SK-N-SH treated with all-trans-retinoic acid at 6 μM for 48 hours (cell line): ENCODE data around the gene LSM10.

Experiments
- ATAC-seq: fragments of 200-7000 bp; cut with Tn5 transposase; 3 replicates; pipeline ENCODE4 v1.9.1; 2020; ENCODE audit warnings: mild to moderate bottlenecking, moderate library complexity
- BACH2 ChIP-seq: fragments of 250-450 bp; sonication (Bioruptor Pico); IDR thresholded peaks from 2 replicates; pipeline ENCODE4 v1.9.0; 2021; ENCODE audit warnings: mild to moderate bottlenecking, borderline replicate concordance
- CSDC2 ChIP-seq: fragments of 250-450 bp; sonication (Bioruptor Pico); IDR thresholded peaks from 2 replicates; pipeline ENCODE4 v1.5.0; 2020; ENCODE audit warnings: mild to moderate bottlenecking, moderate library complexity
- ESRRG ChIP-seq: fragments of 250-450 bp; sonication (Bioruptor Pico); IDR thresholded peaks from 2 replicates; pipeline ENCODE4 v1.6.1; 2021; ENCODE audit warnings: mild to moderate bottlenecking
- ISL1 ChIP-seq: fragments of 250-450 bp; sonication (Bioruptor Pico); IDR thresholded peaks from 2 replicates; pipeline ENCODE4 v2.1.2; 2022; ENCODE audit warnings: mild to moderate bottlenecking, moderate library complexity
- OSR1 ChIP-seq: fragments of 250-450 bp; sonication (Bioruptor Pico); IDR thresholded peaks from 2 replicates; pipeline ENCODE4 v1.8.0; 2022; ENCODE audit warnings: moderate library complexity, mild to moderate bottlenecking, inconsistent platforms
- PPARA ChIP-seq: fragments of 250-450 bp; sonication (Bioruptor Pico); IDR thresholded peaks from 2 replicates; pipeline ENCODE4 v1.5.0; 2020; ENCODE audit warnings: mild to moderate bottlenecking, borderline replicate concordance
- RARB ChIP-seq: fragments of 250-450 bp; sonication (Bioruptor Pico); IDR thresholded peaks from 2 replicates; pipeline ENCODE4 v1.8.0; 2021; ENCODE audit warnings: mild to moderate bottlenecking, moderate library complexity
- SNAI2 ChIP-seq: fragments of 250-450 bp; sonication (Bioruptor Pico); IDR thresholded peaks from 2 replicates; pipeline ENCODE4 v1.5.0; 2020; ENCODE audit warnings: mild to moderate bottlenecking, moderate library complexity
- TCF4 ChIP-seq: fragments of 250-450 bp; sonication (Bioruptor Pico); IDR thresholded peaks from 2 replicates; pipeline ENCODE4 v1.8.0; 2021; ENCODE audit warnings: mild to moderate bottlenecking, moderate library complexity, borderline replicate concordance
- ZC3H10 ChIP-seq: fragments of 250-450 bp; sonication (Bioruptor Pico); IDR thresholded peaks from 2 replicates; pipeline ENCODE4 v1.5.1; 2021; ENCODE audit warnings: mild to moderate bottlenecking, moderate library complexity
- ZFP30 ChIP-seq: fragments of 450-650 bp; formaldehyde crosslinking; IDR thresholded peaks from 2 replicates; pipeline ENCODE4 v1.5.0; 2022; ENCODE audit warnings: mild to moderate bottlenecking, moderate library complexity
- ZNF565 ChIP-seq: fragments of 450-650 bp; formaldehyde crosslinking; conservative IDR thresholded peaks from 2 replicates; pipeline ENCODE4 v1.5.0; 2020; ENCODE audit warnings: low read depth, mild to moderate bottlenecking, moderate library complexity
- ZNF8 ChIP-seq: fragments of 450-650 bp; formaldehyde crosslinking; IDR thresholded peaks from 2 replicates; pipeline ENCODE4 v1.5.0; 2020; ENCODE audit warnings: mild to moderate bottlenecking, moderate library complexity
- TF ChIP-seq, protein P1 (sequence below): fragments of 250-450 bp; sonication (Bioruptor Pico); IDR thresholded peaks from 2 replicates; pipeline ENCODE4 v1.8.0; 2020; ENCODE audit warnings: mild to moderate bottlenecking, moderate library complexity, borderline replicate concordance
- TF ChIP-seq, protein P2 (sequence below): fragments of 250-450 bp; sonication (Bioruptor Pico); IDR thresholded peaks from 2 replicates; pipeline ENCODE4 v1.5.1; 2021; ENCODE audit warnings: mild to moderate bottlenecking, moderate library complexity
- TF ChIP-seq, protein P3 (sequence below): fragments of 250-450 bp; sonication (Bioruptor Pico); IDR thresholded peaks from 2 replicates; pipeline ENCODE4 v1.5.0; 2020; ENCODE audit warnings: mild to moderate bottlenecking, moderate library complexity
- TF ChIP-seq, protein P4 (sequence below): fragments of 250-450 bp; sonication (Bioruptor Pico); IDR thresholded peaks from 2 replicates; pipeline ENCODE4 v1.5.1; 2020; ENCODE audit warnings: low read depth, mild to moderate bottlenecking, moderate library complexity
- TF ChIP-seq, protein P5 (sequence below): fragments of 250-450 bp; sonication (Bioruptor Pico); IDR thresholded peaks from 2 replicates; pipeline ENCODE4 v1.8.0; 2021; ENCODE audit warnings: low read depth, mild to moderate bottlenecking, moderate library complexity, borderline replicate concordance

Gene LSM10

DNA sequence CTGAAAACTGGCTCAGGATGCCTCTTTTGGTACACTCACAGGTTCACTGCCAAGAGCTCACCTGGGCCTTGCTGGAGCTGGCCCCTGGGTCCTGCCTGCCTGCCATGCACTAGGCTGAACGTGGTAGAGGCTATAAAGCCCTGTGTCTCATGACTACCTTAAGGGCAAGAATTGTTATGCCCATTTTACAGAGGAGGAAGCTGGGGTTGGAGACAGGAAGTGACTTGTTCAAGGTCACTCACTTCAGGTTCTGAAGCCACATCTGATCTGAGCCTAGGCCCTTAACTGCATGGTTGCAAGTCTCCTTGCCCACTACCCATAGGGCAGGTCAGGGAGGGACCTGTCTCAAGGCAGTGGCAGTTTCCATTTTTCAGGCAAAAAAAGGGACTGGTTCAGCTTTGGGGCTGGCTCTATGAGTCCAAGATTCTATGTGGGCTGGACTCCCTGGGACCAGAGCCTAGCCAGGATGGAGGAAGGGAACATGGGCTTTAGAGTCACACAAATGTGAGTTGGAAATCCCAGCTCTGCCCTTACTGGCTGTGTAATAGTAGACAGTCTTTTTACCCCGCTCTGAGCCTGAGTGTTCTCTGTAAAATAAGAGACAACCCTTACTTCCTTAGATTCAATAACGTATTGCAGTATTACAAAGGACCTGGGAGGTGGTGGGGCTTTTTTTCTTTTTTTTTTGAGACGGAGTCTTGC is 19.8 kb downstream of the LSM10 start:
- no peak for ATAC-seq
- TF ChIP-seq, protein P1, sequence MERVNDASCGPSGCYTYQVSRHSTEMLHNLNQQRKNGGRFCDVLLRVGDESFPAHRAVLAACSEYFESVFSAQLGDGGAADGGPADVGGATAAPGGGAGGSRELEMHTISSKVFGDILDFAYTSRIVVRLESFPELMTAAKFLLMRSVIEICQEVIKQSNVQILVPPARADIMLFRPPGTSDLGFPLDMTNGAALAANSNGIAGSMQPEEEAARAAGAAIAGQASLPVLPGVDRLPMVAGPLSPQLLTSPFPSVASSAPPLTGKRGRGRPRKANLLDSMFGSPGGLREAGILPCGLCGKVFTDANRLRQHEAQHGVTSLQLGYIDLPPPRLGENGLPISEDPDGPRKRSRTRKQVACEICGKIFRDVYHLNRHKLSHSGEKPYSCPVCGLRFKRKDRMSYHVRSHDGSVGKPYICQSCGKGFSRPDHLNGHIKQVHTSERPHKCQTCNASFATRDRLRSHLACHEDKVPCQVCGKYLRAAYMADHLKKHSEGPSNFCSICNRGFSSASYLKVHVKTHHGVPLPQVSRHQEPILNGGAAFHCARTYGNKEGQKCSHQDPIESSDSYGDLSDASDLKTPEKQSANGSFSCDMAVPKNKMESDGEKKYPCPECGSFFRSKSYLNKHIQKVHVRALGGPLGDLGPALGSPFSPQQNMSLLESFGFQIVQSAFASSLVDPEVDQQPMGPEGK (CRISPR knock-in tag): no peak
- TF ChIP-seq SNAI2 (CRISPR knock-in tag): no peak
- TF ChIP-seq ZNF565 (CRISPR knock-in tag): no peak
- no peak for TF ChIP-seq RARB (CRISPR knock-in tag)
- TF ChIP-seq, protein P2, sequence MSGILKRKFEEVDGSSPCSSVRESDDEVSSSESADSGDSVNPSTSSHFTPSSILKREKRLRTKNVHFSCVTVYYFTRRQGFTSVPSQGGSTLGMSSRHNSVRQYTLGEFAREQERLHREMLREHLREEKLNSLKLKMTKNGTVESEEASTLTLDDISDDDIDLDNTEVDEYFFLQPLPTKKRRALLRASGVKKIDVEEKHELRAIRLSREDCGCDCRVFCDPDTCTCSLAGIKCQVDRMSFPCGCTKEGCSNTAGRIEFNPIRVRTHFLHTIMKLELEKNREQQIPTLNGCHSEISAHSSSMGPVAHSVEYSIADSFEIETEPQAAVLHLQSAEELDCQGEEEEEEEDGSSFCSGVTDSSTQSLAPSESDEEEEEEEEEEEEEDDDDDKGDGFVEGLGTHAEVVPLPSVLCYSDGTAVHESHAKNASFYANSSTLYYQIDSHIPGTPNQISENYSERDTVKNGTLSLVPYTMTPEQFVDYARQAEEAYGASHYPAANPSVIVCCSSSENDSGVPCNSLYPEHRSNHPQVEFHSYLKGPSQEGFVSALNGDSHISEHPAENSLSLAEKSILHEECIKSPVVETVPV: no peak

DNA sequence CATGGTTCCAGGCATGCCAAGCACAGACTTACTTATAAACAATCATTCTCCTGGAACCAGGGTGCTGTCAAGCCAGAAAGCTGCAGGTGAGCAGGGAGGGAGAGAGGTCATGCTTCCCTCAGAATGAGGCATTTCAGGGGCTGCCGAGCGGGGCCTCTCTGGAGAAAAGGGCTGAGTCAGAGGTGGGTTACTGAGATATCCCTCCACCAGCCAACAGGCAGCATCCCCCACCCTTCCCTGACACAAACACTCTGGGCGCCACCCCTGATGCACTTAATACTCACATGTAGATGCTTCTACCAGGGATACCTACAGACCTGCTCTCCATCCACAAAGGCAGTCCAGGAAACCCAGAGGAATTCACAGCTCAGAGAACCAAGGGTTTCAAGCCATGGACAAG is 25.1 kb downstream of the LSM10 start:
- no peak for ATAC-seq
- no peak for TF ChIP-seq PPARA (CRISPR knock-in tag)
- no peak for TF ChIP-seq ISL1 (CRISPR knock-in tag)
- no peak for TF ChIP-seq RARB (CRISPR knock-in tag)
- TF ChIP-seq CSDC2 (CRISPR knock-in tag): no peak
- TF ChIP-seq, protein P1 (CRISPR knock-in tag): no peak
- TF ChIP-seq BACH2: no peak
- TF ChIP-seq SNAI2 (CRISPR knock-in tag): no peak
- no peak for TF ChIP-seq ZNF8 (CRISPR knock-in tag)
- no peak for TF ChIP-seq ZNF565 (CRISPR knock-in tag)
- TF ChIP-seq, protein P3, sequence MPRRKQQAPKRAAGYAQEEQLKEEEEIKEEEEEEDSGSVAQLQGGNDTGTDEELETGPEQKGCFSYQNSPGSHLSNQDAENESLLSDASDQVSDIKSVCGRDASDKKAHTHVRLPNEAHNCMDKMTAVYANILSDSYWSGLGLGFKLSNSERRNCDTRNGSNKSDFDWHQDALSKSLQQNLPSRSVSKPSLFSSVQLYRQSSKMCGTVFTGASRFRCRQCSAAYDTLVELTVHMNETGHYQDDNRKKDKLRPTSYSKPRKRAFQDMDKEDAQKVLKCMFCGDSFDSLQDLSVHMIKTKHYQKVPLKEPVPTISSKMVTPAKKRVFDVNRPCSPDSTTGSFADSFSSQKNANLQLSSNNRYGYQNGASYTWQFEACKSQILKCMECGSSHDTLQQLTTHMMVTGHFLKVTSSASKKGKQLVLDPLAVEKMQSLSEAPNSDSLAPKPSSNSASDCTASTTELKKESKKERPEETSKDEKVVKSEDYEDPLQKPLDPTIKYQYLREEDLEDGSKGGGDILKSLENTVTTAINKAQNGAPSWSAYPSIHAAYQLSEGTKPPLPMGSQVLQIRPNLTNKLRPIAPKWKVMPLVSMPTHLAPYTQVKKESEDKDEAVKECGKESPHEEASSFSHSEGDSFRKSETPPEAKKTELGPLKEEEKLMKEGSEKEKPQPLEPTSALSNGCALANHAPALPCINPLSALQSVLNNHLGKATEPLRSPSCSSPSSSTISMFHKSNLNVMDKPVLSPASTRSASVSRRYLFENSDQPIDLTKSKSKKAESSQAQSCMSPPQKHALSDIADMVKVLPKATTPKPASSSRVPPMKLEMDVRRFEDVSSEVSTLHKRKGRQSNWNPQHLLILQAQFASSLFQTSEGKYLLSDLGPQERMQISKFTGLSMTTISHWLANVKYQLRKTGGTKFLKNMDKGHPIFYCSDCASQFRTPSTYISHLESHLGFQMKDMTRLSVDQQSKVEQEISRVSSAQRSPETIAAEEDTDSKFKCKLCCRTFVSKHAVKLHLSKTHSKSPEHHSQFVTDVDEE (CRISPR knock-in tag): no peak
- TF ChIP-seq TCF4 (CRISPR knock-in tag): no peak
- TF ChIP-seq ZC3H10 (CRISPR knock-in tag): no peak
- no peak for TF ChIP-seq ESRRG (CRISPR knock-in tag)

DNA sequence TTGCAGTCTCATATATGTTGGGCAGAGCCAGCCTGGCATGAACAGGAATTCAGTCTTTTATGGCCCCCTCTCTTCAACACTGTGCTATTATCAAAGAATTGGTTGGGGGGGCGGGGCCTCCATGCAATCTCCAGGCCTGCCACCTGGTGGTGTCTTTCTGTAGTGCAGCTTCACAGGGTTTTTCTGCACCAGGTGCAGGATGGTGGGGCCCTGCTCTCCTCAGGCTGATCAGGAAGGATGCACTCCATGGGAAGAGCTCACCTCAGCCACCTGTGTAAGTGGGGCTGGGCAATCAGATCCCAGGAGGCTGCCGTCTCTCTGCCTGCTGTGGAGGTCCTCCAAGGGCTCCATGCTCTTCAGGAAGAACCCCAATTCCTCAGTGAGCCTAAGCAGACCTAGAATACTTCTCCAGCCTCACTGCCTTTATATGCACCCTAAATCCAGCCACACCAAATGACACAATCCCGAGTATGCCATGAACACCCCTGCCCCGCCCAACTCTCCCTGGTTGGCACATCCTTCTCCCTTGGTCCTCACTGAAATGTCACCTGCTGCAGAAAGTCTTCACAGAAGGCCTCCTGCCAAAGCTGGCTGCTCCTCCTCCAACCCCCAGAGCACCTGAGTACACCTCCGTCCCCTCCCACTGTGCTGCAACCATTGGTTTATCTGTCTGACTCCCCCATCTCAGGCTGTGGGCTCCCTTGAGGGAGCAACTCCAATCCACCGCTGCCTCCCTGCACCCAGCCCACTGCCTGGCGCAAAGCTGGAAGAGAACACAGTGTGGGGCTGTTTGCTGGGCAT is 28.4 kb downstream of the LSM10 start:
- peak; percentile 52 for ATAC-seq
- TF ChIP-seq SNAI2 (CRISPR knock-in tag) (no peak), ZFP30 (CRISPR knock-in tag) (no peak), OSR1 (CRISPR knock-in tag) (no peak), CSDC2 (CRISPR knock-in tag) (no peak), ISL1 (CRISPR knock-in tag) (no peak), ZNF8 (CRISPR knock-in tag) (no peak), ESRRG (CRISPR knock-in tag) (no peak), BACH2 (no peak), PPARA (CRISPR knock-in tag) (no peak), RARB (CRISPR knock-in tag) (no peak)
- TF ChIP-seq, protein P1 (CRISPR knock-in tag): no peak
- TF ChIP-seq, protein P4, sequence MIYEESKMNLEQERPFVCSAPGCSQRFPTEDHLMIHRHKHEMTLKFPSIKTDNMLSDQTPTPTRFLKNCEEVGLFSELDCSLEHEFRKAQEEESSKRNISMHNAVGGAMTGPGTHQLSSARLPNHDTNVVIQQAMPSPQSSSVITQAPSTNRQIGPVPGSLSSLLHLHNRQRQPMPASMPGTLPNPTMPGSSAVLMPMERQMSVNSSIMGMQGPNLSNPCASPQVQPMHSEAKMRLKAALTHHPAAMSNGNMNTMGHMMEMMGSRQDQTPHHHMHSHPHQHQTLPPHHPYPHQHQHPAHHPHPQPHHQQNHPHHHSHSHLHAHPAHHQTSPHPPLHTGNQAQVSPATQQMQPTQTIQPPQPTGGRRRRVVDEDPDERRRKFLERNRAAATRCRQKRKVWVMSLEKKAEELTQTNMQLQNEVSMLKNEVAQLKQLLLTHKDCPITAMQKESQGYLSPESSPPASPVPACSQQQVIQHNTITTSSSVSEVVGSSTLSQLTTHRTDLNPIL (CRISPR knock-in tag): no peak
- TF ChIP-seq, protein P5, sequence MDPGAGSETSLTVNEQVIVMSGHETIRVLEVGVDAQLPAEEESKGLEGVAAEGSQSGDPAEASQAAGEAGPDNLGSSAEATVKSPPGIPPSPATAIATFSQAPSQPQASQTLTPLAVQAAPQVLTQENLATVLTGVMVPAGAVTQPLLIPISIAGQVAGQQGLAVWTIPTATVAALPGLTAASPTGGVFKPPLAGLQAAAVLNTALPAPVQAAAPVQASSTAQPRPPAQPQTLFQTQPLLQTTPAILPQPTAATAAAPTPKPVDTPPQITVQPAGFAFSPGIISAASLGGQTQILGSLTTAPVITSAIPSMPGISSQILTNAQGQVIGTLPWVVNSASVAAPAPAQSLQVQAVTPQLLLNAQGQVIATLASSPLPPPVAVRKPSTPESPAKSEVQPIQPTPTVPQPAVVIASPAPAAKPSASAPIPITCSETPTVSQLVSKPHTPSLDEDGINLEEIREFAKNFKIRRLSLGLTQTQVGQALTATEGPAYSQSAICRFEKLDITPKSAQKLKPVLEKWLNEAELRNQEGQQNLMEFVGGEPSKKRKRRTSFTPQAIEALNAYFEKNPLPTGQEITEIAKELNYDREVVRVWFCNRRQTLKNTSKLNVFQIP (CRISPR knock-in tag): no peak
